GM18520 (cell line): ENCODE data around the gene SMC6.

Experiments used
- ATAC-seq: cut with Tn5 transposase; IDR thresholded peaks from one replicate; pipeline ENCODE4 v1.9.1; 2021; ENCODE audit not compliant: unreplicated experiment

The SMC6 gene, protein sequence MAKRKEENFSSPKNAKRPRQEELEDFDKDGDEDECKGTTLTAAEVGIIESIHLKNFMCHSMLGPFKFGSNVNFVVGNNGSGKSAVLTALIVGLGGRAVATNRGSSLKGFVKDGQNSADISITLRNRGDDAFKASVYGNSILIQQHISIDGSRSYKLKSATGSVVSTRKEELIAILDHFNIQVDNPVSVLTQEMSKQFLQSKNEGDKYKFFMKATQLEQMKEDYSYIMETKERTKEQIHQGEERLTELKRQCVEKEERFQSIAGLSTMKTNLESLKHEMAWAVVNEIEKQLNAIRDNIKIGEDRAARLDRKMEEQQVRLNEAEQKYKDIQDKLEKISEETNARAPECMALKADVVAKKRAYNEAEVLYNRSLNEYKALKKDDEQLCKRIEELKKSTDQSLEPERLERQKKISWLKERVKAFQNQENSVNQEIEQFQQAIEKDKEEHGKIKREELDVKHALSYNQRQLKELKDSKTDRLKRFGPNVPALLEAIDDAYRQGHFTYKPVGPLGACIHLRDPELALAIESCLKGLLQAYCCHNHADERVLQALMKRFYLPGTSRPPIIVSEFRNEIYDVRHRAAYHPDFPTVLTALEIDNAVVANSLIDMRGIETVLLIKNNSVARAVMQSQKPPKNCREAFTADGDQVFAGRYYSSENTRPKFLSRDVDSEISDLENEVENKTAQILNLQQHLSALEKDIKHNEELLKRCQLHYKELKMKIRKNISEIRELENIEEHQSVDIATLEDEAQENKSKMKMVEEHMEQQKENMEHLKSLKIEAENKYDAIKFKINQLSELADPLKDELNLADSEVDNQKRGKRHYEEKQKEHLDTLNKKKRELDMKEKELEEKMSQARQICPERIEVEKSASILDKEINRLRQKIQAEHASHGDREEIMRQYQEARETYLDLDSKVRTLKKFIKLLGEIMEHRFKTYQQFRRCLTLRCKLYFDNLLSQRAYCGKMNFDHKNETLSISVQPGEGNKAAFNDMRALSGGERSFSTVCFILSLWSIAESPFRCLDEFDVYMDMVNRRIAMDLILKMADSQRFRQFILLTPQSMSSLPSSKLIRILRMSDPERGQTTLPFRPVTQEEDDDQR

DNA sequence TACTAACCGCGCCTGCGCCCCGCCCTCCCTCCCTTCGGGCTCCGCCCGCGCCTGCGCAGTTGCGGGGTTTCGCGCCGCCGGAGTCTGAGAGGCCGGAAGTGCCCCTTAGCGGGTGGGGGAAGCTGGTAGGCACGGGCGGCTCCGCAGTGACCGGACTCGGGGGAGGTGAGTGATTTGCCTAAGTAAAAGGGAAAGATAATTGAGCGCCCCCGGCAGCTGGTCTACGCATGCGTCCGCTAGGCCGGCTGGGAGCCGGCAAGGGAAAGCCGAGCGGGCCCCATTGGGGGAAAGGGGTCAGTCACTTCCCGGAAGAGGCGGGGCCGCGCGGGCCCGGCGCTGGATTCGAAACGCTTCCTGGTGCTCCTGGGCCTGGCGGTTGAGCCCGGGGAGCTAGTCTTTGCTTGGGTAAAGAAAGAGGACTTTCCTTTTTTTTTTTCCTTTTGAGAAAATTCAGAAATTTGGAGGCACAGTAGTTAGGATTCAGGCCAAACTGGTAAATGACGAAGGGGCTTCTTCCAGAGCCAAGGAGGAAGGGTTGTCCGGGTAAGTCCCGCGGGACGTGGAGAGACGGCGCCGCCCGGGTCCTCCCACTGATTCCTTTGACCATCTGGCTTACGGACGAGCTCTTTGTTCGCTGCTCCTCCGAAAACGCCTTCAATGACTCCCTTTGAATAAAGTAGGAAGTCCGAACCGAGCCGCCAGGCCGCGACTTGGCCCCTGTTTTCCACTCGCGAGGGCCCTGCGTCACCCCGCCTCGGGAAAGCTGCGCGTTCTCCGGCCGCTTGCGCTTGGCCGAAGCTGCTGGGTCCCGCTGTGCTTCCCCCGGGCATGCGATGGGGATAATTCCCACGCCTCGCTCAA lies at the start of gene SMC6, which contains the start of gene GEN1:
Gene SMC6, minus strand, starts transcription at position 8 of the 861 bp plus-strand sequence. CDS start 7,864 bp downstream, outside the sequence.
Gene GEN1, plus strand, starts transcription at position 336 of the 861 bp plus-strand sequence. CDS start 5,806 bp downstream, outside the sequence.
- ATAC-seq, result peak; percentile 61

DNA sequence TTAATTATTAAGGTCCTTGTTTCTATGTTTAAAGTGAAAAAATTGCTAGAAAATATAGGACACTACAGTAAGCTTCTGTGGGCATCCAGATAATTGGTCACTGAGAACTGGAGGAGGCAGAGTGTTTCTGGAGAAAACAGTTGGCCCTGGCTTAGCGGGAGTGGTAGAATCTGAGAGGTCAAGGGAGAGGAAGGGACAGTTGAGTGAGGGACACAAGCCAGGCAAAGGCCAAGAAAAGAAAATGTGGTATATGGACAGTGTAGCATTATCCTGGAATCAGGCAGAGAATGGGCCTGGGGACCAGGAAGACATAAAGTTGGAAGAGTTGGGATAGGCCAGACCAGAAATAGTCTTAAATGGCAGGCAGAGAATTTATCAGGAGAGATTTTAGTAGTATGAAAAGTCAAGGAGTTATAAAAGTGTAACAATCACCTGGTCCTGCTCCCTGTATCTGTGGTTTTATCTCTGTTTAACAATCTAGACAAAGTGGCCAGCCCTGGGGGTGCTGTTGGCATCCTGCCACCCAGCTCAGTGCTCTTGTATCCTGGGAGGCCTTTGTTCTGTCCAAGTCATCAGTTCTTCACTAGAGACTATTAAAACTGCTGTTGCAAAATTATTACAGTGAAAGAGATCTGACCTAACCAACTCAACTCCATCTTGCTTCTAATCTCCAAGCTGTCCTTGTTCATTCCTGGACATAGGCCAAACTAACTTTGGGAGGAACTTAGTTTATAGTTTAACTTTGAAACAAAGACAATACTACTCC lies 47.3 kb upstream of the SMC6 start:
- no peak for ATAC-seq

DNA sequence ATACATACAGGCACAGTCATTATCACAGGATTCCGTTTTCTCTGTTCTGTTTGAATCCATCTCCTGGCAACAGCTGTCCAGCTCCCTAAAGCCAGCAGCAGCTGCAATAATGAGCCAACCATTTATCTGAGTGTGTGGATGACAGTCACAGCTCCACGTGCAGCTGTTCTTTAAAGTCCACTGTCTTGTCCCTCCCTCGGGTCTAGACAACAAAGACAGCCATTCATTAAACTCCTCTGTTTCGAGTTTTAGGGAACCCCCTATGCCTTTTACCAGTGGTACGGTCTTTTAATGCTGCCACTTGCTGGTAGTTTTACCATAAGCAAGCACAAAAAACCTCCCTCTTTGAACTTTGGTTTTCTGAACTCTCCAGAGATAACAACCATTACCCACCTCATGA lies 46.6 kb upstream of the SMC6 start:
- no peak for ATAC-seq

DNA sequence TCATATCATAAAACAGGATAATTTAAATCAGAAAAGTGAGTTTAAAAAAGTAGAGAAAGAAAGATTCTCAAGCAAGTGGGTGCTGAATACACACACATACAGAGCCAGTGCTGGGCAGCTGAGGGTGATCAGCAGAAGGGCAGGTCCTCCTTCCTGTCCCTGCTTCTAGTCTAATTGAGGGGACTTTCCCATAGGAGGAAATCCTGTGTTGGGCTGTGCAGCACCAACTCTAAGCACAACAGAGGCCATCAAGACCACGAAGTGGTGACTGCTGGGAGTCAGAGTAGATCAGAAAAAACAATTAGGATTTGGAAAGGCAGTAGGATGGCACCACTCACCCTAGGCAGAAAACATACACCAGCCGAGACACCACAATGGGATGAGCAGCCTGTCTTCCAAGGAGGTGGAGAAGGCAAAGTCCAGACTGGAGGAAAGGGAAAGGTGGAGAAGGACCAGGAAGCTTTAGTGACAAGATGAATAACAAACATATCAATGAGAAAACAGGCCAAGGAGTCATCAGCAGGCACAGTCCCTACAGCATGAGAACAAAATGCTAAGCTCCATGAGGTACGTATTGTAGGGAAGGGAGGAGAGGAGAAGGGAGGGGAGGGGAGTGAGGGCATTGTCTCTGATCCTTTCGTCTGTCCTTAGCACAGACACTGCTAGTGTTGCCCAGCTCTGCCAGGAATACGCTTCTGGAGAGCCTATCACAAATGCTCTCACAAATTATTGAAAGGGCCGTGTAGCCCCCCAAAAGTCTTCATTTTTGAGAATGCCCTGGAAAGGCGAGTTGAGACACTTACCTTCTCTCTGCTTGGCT lies 45.9 kb upstream of the SMC6 start:
- ATAC-seq, result no peak

DNA sequence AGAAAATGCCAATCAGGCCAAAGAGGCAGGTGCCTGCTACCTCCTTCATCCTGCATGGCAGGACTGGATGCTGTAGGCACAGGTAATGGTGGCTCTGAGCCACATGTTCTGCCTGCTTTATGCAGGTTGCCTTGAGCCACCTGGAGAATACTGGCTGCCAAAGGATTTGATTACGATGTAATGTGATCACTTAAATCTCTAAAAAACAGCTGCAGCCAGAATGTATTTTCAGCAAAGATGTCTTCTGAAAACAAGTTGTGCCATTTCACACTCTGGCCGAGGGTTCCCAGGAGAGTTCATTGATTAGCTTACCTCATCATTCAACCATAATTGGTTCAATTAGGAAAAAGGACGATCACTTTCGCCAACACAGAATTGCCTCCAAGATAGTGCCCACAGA lies 44.7 kb upstream of the SMC6 start:
- ATAC-seq, result no peak

DNA sequence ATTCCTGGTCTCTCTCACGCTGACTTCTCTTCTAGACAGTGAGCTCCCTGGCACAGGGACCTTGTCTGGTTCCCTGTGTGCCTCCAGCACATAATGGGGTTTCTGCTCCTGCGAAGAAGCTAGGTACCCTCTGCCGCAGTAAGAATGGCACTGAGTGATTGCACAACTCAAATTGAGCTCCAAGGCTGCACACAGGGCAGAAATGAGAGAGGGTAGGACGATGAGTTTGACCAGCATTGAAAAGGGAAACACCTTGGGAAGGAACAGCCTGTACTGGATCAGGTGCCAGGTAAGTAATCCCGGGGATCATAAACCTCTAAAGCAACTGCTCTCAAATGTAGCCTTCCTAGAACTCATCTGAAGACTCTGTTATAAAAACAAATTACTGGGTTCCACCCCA lies 41.7 kb upstream of the SMC6 start:
- no peak for ATAC-seq

DNA sequence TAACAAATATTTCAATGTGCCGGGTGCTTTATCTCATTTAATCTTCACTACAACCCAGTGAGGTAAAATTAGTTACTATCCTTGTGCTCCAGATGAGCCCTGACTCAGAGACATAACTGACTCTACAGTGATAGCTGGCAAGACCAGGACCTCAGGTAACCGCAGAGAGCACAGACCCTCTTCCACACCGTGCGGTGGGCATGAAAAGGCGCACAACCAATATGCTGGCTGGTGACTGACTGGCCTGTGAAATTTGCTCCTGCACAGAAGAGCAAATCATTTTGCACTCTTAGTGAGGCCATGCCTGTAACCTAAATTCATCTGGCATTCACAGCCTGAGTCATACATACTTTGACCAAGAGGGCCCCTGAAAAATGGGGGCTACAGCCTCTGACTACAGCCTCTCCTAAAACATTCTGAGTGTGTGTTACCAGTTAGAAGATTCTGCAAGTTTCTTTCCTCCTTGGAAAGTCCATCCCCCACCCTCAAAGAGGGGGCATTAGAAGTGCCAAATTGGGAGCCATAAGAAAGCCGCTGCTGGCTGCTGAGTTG lies 40.3 kb upstream of the SMC6 start:
- no peak for ATAC-seq

DNA sequence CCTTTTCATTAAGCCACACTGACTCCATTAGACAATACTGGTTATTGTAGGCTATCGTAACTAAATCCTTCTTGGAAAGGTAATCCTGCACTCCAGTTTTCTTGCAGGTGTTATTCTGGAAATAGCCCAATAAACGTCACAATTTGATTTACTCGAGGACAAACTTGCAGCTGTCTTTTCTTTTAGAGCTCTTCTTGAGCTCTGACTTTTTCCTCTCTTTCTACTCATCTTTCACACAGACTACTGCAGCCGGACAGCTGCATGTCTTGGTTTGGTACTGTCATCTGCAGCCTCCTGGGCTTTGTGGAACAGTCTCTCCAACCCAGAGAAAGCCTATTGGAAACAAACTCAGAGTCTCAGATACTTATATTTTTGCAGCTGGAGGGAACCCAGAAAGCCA lies 39.7 kb upstream of the SMC6 start:
- ATAC-seq, result no peak

DNA sequence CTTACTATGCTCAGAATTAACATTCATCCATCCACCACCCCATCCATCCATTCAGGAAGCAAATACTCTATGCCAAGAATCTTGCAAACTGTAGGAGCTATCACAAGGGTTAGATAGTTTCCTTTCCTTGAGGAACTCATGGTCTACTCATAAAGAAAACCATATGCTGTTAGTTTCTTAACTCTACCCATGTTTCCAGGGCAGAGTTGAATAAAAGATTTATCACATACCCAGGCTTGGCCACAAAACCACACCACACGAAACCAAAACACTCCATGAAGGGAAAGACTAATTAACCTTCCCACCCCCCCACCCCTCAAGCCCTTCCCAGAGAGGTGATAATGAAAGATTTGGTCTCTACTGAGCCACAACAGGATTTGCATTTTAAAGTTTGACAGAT lies 38.9 kb upstream of the SMC6 start:
- ATAC-seq, result no peak

DNA sequence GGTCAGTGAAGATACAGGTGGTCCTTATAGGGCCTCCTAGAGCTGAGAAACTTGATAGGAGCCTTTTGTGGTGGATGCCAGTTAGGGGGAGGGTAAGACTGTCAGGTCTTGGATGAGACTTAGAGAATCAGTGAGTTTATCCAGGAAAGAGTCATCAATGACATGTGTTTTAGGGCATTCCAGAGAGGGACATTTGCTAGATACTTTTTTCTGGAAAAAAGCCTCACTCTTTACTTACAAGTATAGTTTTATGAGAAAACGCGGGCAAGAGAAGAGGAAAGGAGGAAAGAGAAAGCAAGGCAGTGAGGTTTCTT lies 38.2 kb upstream of the SMC6 start:
- no peak for ATAC-seq

DNA sequence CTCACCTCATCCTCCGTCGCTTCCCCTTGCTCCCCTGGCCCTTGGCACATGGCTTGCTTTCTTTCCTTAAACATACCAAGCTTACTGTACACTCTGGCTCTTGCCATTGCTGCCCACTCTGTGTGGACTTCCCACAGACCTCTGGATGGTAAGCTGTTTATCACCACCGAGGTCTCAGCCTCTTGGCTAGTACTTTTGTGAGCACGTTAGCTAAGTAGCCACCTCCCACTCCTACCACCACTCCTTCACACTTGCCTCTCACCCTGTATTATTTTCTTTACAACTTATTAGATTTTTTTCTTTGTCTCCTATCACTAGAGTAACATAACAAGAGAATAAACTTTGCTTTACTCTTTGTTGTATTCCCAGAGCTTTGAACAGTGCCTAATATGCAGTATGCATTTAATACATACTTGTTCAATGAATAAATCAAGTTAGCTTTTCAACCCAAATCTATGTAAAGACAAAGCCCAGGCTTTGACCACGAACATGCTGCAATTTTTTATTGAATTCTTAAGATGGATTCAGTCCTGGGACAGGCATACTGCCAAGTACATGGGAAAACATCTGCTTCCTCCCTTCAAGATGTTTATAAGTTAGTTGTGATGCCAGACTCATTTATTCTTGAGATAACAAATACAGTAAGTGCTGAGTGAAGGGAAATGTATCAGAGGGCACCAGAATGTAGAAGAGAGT lies 37.7 kb upstream of the SMC6 start:
- ATAC-seq, result no peak

DNA sequence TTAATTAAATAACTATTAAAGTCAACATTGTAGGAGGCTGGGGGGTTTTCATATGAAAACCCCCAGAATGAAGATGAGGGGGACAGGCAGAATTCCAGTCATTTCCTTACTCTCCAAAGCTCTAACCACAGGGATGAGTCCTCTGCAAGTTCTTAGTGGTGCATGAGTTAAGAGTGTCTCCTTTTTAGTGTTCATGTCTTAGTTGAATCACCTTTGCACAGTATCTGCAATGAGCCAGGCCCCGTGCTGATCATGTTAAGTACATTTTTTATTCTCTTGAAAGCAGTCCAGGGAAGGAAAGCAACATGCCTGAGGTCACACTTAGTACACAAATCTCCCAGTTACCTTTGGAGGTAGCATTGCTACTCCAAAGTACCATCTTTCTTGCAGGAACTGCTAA lies 36.9 kb upstream of the SMC6 start:
- ATAC-seq, result no peak

DNA sequence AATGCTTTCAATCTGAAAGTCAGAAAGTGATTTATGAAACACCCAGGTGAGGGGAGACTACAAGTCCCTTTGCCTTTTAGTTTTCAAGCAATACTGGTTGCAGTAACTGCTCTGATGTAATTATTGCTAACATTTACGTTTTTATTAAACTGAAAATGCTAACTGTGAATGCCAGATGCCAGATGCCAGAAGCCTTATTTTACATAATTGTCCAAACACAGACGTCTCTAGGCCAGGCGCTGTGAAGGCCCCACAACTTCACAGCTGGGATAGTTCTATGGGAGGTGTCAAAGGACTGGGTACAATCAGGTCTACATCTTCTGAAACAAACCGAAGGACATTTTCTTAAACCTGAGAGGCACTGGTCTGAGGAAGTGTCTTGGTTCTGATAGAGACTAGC lies 35.2 kb upstream of the SMC6 start:
- ATAC-seq, result no peak

DNA sequence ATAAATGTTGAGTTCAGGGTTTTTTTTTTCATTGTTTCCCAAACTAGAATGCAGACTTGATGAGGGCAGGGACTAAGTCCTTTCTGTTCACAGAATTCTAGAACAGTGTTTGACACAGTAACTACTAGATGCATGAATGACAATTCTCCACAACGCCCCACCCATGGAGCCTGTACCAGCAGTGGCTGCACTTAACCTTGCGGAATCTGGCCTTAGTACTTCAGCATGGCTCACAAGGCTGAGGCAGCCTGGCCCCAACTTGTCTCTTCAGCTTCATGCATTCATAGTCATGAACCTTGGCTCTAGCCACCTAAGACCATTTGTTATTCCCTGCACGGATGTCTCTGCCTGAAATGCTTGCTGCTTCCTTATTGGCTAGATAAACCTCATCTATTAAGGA lies 33.1 kb upstream of the SMC6 start:
- ATAC-seq, result no peak

DNA sequence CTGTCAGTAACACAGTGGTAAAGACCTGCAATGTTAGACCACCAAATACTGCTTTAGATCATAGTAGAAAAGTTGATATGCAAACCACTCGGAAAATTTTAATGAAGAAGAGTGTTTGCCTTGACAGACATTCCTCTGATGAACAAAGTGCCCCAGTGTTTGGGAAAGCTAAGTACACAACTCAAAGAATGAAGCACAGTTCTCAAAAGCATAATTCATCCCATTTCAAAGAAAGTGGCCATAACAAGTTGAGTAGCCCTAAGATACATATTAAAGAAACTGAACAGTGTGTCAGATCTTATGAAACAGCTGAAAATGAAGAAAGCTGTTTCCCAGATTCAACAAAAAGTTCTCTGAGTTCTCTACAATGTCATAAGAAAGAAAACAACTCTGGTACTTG lies 27.9 kb upstream of the SMC6 start:
- ATAC-seq, result no peak

DNA sequence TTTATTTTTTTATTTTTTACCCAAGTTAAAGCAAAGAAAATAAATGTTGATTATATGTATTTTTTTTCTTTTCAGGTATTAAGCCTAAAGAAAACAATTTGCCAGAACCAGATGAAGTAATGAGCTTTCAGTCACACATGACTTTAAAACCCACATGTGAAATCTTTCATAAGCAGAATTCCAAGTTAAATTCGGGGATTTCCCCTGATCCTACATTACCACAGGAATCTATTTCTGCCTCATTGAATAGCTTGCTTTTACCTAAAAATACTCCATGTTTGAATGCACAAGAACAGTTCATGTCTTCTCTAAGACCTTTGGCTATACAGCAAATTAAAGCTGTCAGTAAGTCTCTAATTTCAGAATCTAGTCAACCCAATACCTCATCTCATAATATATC lies 26.9 kb upstream of the SMC6 start:
- ATAC-seq, result no peak

DNA sequence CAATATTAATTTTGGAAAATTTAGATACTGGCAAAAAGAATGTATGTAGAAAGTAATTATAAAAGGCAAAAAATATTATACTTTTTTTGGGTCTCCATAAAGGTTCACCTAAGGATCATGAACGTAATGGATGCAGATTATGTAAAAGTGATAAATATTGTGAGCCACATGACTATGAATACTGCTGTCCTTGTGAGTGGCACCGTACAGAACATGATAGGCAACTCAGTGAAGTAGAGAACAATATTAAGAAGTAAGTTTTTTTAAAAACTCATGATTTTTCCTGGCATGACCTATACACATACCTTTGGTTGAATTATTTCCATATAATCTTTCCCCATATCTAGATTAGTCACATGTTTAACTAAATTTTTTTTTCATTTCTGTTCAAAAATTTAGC lies 18.9 kb upstream of the SMC6 start:
- ATAC-seq, result no peak

DNA sequence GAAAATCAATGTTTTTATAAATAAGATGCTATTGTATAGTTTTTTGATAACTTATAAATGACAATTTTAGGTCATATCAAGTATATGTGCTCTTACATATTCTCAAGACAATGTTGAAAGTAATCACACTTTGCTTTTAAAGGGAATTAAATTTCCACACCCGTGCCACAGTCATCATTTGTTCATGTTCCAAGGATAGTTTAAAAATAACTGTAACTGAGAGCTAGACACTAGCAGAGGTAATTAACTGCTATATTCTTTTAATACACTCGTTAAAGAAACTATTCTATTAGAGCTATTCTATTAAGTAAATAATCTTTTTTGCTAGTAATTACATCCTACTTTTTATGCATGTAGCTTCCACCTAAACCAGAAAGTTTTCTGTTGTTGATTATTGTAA lies 18.3 kb upstream of the SMC6 start:
- ATAC-seq, result no peak
